BLaER1 treated with 17β-estradiol and CSF1 and Interleukin-3, amounts not matched to agents 10 nM and 100 nM (cell line): ENCODE results near the gene TOGARAM2.

Experiments
- H3K27ac ChIP-seq, 11 experiments: shearing (Covaris generic); formaldehyde crosslinking; 2 replicates each; pipeline ENCODE4 v1.8.1; 2022
- H3K27me3 ChIP-seq, 11 experiments: shearing (Covaris generic); formaldehyde crosslinking; 2 replicates each; pipeline ENCODE4 v1.8.1; 2022
- H3K36me3 ChIP-seq, 11 experiments: shearing (Covaris generic); formaldehyde crosslinking; 2 replicates each; pipeline ENCODE4 v1.8.1; 2022
- H3K4me1 ChIP-seq, 10 experiments: shearing (Covaris generic); formaldehyde crosslinking; 2 replicates each; pipeline ENCODE4 v1.8.1; 2022
- H3K4me2 ChIP-seq, 11 experiments: shearing (Covaris generic); formaldehyde crosslinking; 2 replicates each; pipeline ENCODE4 v1.8.1; 2022
- H3K4me3 ChIP-seq, 10 experiments: shearing (Covaris generic); formaldehyde crosslinking; 2 replicates each; pipeline ENCODE4 v1.8.1; 2022
- H3K9ac ChIP-seq, 11 experiments: shearing (Covaris generic); formaldehyde crosslinking; 2 replicates each; pipeline ENCODE4 v1.8.1; 2022
- H3K9me3 ChIP-seq, 11 experiments: shearing (Covaris generic); formaldehyde crosslinking; replicated peaks in 1 of 11; 2 replicates each; pipeline ENCODE4 v1.8.1; 2022
- H4K20me1 ChIP-seq, 11 experiments: shearing (Covaris generic); formaldehyde crosslinking; 2 replicates each; pipeline ENCODE4 v1.8.1; 2022
- Cebpa-rat ChIP-seq, 11 experiments: shearing (Covaris generic); IDR thresholded peaks; 2 replicates each; pipeline ENCODE4 v1.8.1; 2022

Gene TOGARAM2

GRCh38 chr2:28979576-28980366, 1.3 kb upstream of the TOGARAM2 start:
- Histone ChIP-seq H3K9me3 (no peaks in the 10 kb centered on the region), H3K9ac (no peak overlapping the region), H3K36me3 (no peaks in the 10 kb centered on the region), H3K27ac (no peak overlapping the region), H4K20me1 (no peaks in the 10 kb centered on the region; a peak in 1 of 22 replicates), H3K27me3 (no peaks in the 10 kb centered on the region), H3K4me1 (peaks cover 0 to 15% (median 4%) of the 10 kb centered on the region in 10 experiments; a peak in 5 of 20 replicates), H3K4me3 (no peak overlapping the region), H3K4me2 (peak overlapping the region in 2 of 11 experiments; percentile 7 to 8; a peak in 2 of 22 replicates)
- TF ChIP-seq Cebpa-rat (IDR thresholded peaks at IDR 0.05), result no peak

- Histone ChIP-seq H3K9ac (no peak overlapping the region), H3K9me3 (no peaks in the 10 kb centered on the region), H3K4me1 (peaks cover 0 to 15% (median 4%) of the 10 kb centered on the region in 10 experiments; a peak in 5 of 20 replicates), H3K27ac (no peak overlapping the region), H3K36me3 (no peaks in the 10 kb centered on the region), H3K4me3 (no peak overlapping the region), H3K27me3 (no peaks in the 10 kb centered on the region), H3K4me2 (peak overlapping the region in 1 of 11 experiments; percentile 7; a peak in 1 of 22 replicates), H4K20me1 (no peaks in the 10 kb centered on the region; a peak in 1 of 22 replicates)
- no peak for TF ChIP-seq Cebpa-rat (IDR thresholded peaks at IDR 0.05)
These were observed 606 bp upstream of the TOGARAM2 start for GRCh38 chr2:28980368-28981015.

GRCh38 chr2:28981620-28982376, 700 bp downstream of the TOGARAM2 start:
- TF ChIP-seq Cebpa-rat (IDR thresholded peaks at IDR 0.05), result no peak
- H3K9ac ChIP-seq, result no peak overlapping the region
- H3K9me3 ChIP-seq, result no peaks in the 10 kb centered on the region
- H3K4me3 ChIP-seq, result no peak overlapping the region
- peak overlapping the region in 1 of 11 experiments; percentile 21; a peak in 2 of 22 replicates for H3K4me2 ChIP-seq
- H3K27me3 ChIP-seq, result no peaks in the 10 kb centered on the region
- no peak overlapping the region for H3K27ac ChIP-seq
- no peaks in the 10 kb centered on the region; a peak in 1 of 22 replicates for H4K20me1 ChIP-seq
- H3K36me3 ChIP-seq, result no peaks in the 10 kb centered on the region
- H3K4me1 ChIP-seq, result peaks cover 0 to 20% (median 5%) of the 10 kb centered on the region in 10 experiments; a peak in 10 of 20 replicates

GRCh38 chr2:28982381-28982950, 1.4 kb downstream of the TOGARAM2 start:
- no peaks in the 10 kb centered on the region for H3K9me3 ChIP-seq
- H3K27me3 ChIP-seq, result no peaks in the 10 kb centered on the region
- no peak overlapping the region for H3K9ac ChIP-seq
- no peak for TF ChIP-seq Cebpa-rat (IDR thresholded peaks at IDR 0.05)
- H3K27ac ChIP-seq, result no peak overlapping the region
- no peaks in the 10 kb centered on the region; a peak in 1 of 22 replicates for H4K20me1 ChIP-seq
- H3K4me3 ChIP-seq, result no peak overlapping the region
- H3K4me1 ChIP-seq, result peaks cover 0 to 20% (median 5%) of the 10 kb centered on the region in 10 experiments; a peak in 10 of 20 replicates
- no peaks in the 10 kb centered on the region for H3K36me3 ChIP-seq
- no peak overlapping the region for H3K4me2 ChIP-seq

- no peaks in the 10 kb centered on the region for H3K36me3 ChIP-seq
- no peaks in the 10 kb centered on the region for H3K9me3 ChIP-seq
- peak overlapping the region in 4 of 11 experiments; percentile 9 to 25 (median 18); a peak in 3 of 22 replicates for H3K4me2 ChIP-seq
- peaks cover 0 to 9% (median 5%) of the 10 kb centered on the region in 10 experiments; a peak in 8 of 20 replicates for H3K4me1 ChIP-seq
- no peaks in the 10 kb centered on the region for H4K20me1 ChIP-seq
- H3K9ac ChIP-seq, result no peak overlapping the region
- no peak for TF ChIP-seq Cebpa-rat (IDR thresholded peaks at IDR 0.05)
- no peaks in the 10 kb centered on the region for H3K27me3 ChIP-seq
- H3K27ac ChIP-seq, result no peak overlapping the region
- H3K4me3 ChIP-seq, result no peak overlapping the region
These were observed 5.3 kb downstream of the TOGARAM2 start for GRCh38 chr2:28986429-28986828.

GRCh38 chr2:28989973-28990372, 8.9 kb downstream of the TOGARAM2 start:
- H3K9me3 ChIP-seq, result no peaks in the 10 kb centered on the region
- no peak for TF ChIP-seq Cebpa-rat (IDR thresholded peaks at IDR 0.05)
- H3K4me2 ChIP-seq, result no peak overlapping the region
- no peaks in the 10 kb centered on the region; a peak in 1 of 22 replicates for H4K20me1 ChIP-seq
- H3K36me3 ChIP-seq, result no peaks in the 10 kb centered on the region
- peaks cover 10 to 22% (median 14%) of the 10 kb centered on the region in 10 experiments; a peak in 19 of 20 replicates for H3K4me1 ChIP-seq
- no peak overlapping the region for H3K9ac ChIP-seq
- no peaks in the 10 kb centered on the region for H3K27me3 ChIP-seq
- no peak overlapping the region for H3K27ac ChIP-seq
- H3K4me3 ChIP-seq, result no peak overlapping the region

GRCh38 chr2:28990445-28990844, 9.3 kb downstream of the TOGARAM2 start:
- H3K4me3 ChIP-seq, result no peak overlapping the region
- H3K27ac ChIP-seq, result no peak overlapping the region
- no peaks in the 10 kb centered on the region for H3K27me3 ChIP-seq
- H3K9me3 ChIP-seq, result no peaks in the 10 kb centered on the region
- no peak overlapping the region for H3K4me2 ChIP-seq
- no peak overlapping the region for H3K9ac ChIP-seq
- H3K36me3 ChIP-seq, result no peaks in the 10 kb centered on the region
- TF ChIP-seq Cebpa-rat (IDR thresholded peaks at IDR 0.05), result no peak
- H4K20me1 ChIP-seq, result no peaks in the 10 kb centered on the region; a peak in 1 of 22 replicates
- H3K4me1 ChIP-seq, result peaks cover 10 to 24% (median 14%) of the 10 kb centered on the region in 10 experiments; a peak in 19 of 20 replicates

GRCh38 chr2:28991021-28991420, 9.9 kb downstream of the TOGARAM2 start:
- no peaks in the 10 kb centered on the region for H3K36me3 ChIP-seq
- H3K27me3 ChIP-seq, result no peaks in the 10 kb centered on the region
- no peaks in the 10 kb centered on the region for H3K9me3 ChIP-seq
- H3K9ac ChIP-seq, result no peak overlapping the region
- peaks cover 10 to 24% (median 15%) of the 10 kb centered on the region in 10 experiments; a peak in 19 of 20 replicates for H3K4me1 ChIP-seq
- H4K20me1 ChIP-seq, result no peaks in the 10 kb centered on the region; a peak in 1 of 22 replicates
- no peak overlapping the region for H3K4me2 ChIP-seq
- H3K27ac ChIP-seq, result no peak overlapping the region
- no peak for TF ChIP-seq Cebpa-rat (IDR thresholded peaks at IDR 0.05)
- H3K4me3 ChIP-seq, result no peak overlapping the region
